ENCODE data around the gene CYB5R3. TPM values are rescaled to one million over a fixed set of nuclear protein-coding genes. Genes with fewer than 3 reads are reported as not detected.

The CYB5R3 gene
- total and polyA plus RNA-seq, 4 donors, result 49.4 to 210 (median 134) TPM

GRCh38 chr22:42685941-42686653 lies 36.9 kb upstream of the CYB5R3 start (continued):
- TF ChIP-seq ZBTB33 (IDR thresholded peaks at IDR 0.05), result no peak
- no peak for TF ChIP-seq EGR1 (IDR thresholded peaks at IDR 0.05; ENCODE audit: low read depth in 2 of 2)

- WGBS, result 85% methylated on average over 11 of the region's 11 CpGs
- Histone ChIP-seq H3K4me3 (ENCODE audit: low read depth in 1 of 3, low read length in 3 of 3) (no peak overlapping the region), H3K4me1 (ENCODE audit: control insufficient read depth in 4 of 4, insufficient read depth in 4 of 4, low read length in 3 of 4) (peaks cover 9 to 19% (median 12%) of the 10 kb centered on the region in 4 donors), H3K9ac (ENCODE audit: low read depth in 1 of 2, low read length in 2 of 2) (no peak overlapping the region), H3K9me3 (ENCODE audit: control insufficient read depth in 4 of 4, low read length in 3 of 4) (no peaks in the 10 kb centered on the region), H3K36me3 (ENCODE audit: control insufficient read depth in 4 of 4, insufficient read depth in 3 of 4, low read depth in 1 of 4, low read length in 3 of 4) (no peaks in the 10 kb centered on the region), H3K27ac (ENCODE audit: low read depth in 1 of 2, low read length in 2 of 2) (no peak overlapping the region), H3K27me3 (ENCODE audit: control insufficient read depth in 4 of 4, insufficient read depth in 4 of 4, low read length in 3 of 4) (no peaks in the 10 kb centered on the region)
- no peak for DNase-seq (ENCODE audit: low spot score)
- TF ChIP-seq YY1 (IDR thresholded peaks at IDR 0.05) (no peak), FOXA2 (IDR thresholded peaks at IDR 0.05) (no peak), JUND (IDR thresholded peaks at IDR 0.05) (no peak), GABPA (IDR thresholded peaks at IDR 0.05 in 1 of 2, conservative IDR thresholded peaks at IDR 0.05 in 1 of 2) (no peak), RAD21 (IDR thresholded peaks at IDR 0.05) (no peak), HNF4G (IDR thresholded peaks at IDR 0.05) (no peak), TAF1 (conservative IDR thresholded peaks at IDR 0.05) (no peak), RXRA (IDR thresholded peaks at IDR 0.05) (no peak), HNF4A (conservative IDR thresholded peaks at IDR 0.05) (no peak)
Observed at GRCh38 chr22:42684462-42685195, 35.4 kb upstream of the CYB5R3 start.

DNA sequence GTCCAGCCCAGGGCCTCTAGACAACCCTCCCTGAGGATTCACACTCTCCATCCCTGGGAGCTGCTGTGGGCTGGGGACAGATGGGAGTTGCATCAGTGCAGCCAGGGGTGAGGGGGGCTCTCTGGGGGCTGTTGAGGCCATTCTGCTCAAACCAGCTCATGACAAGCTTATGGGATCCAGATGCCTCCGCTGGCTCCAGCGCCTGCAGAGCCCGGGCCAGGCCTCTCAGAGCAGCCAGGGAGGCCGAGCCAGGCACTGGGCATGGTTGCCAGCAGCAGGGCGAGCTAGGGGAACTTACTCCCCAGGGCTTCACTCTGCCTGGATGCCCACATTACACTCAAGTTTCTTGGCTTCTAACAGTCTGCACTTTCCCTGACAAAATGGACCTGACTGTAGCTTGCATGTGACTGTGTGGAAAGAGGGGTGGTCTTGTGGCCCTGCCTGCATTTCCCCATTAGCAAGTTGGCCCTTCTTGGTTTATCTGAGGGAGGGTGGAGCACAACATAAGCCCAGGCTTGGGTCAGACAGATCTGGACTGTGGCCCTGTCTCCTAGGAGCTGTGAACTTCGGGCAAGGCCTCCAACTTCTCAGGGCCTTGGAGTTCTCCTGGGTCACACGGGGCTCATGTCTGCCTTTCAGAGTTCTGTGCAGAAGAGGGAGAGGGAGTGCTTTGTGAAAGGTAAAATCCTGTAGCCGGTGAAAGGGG lies 34.5 kb upstream of the CYB5R3 start:
- WGBS, result 86% methylated on average over 8 of the region's 8 CpGs
- no peaks in the 10 kb centered on the region for H3K27me3 ChIP-seq (ENCODE audit: control insufficient read depth in 4 of 4, insufficient read depth in 4 of 4, low read length in 3 of 4)
- H3K27ac ChIP-seq (ENCODE audit: low read depth in 1 of 2, low read length in 2 of 2), result no peak overlapping the region
- no peak for DNase-seq (ENCODE audit: low spot score)
- H3K36me3 ChIP-seq (ENCODE audit: control insufficient read depth in 4 of 4, insufficient read depth in 3 of 4, low read depth in 1 of 4, low read length in 3 of 4), result no peaks in the 10 kb centered on the region
- no peak overlapping the region for H3K4me3 ChIP-seq (ENCODE audit: low read depth in 1 of 3, low read length in 3 of 3)
- peaks cover 0 to under 1% (median 0%) of the 10 kb centered on the region in 4 donors for H3K9me3 ChIP-seq (ENCODE audit: control insufficient read depth in 4 of 4, low read length in 3 of 4)
- H3K4me1 ChIP-seq (ENCODE audit: control insufficient read depth in 4 of 4, insufficient read depth in 4 of 4, low read length in 3 of 4), result peaks cover 7 to 16% (median 10%) of the 10 kb centered on the region in 4 donors
- no peak for TF ChIP-seq HNF4A (conservative IDR thresholded peaks at IDR 0.05)
- TF ChIP-seq RAD21 (IDR thresholded peaks at IDR 0.05), result no peak
- TF ChIP-seq EGR1 (IDR thresholded peaks at IDR 0.05; ENCODE audit: low read depth in 2 of 2), result no peak
- peak; percentile 12 for TF ChIP-seq NR2F2 (IDR thresholded peaks at IDR 0.05)
- no peak for TF ChIP-seq FOXA2 (IDR thresholded peaks at IDR 0.05)
- H3K9ac ChIP-seq (ENCODE audit: low read depth in 1 of 2, low read length in 2 of 2), result no peak overlapping the region

Measured in liver (tissue), 9 donors.